ENCODE data around the gene ALKBH2.
"Not testable (repeated sequence)": the region's sequence is repeated elsewhere in the genome, so short reads cannot be mapped to it uniquely, and the experiment has no call there.

The ALKBH2 gene

DNA sequence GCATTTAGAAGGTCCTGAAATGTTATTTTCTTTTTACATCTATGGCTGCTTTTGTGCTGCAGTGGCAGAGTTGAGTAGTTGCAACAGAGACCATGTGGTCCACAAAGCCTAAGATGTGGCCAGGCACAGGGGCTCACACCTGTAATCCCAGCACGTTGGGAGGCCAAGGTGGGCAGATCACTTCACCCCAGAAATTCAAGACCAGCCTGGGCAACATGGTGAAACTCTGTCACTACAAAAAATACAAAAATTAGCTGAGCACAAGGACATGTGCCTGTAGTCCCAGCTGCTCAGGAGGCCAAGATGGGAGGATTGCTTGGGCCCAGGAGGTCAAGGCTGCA lies 27.4 kb downstream of the ALKBH2 start:
- DNase-seq (ENCODE audit: low read depth): no peak

- DNase-seq (ENCODE audit: low read depth): no peak
These were observed 28.0 kb downstream of the ALKBH2 start for GRCh38 chr12:109065154-109065852.

- no peak for DNase-seq (ENCODE audit: low read depth)
These were observed 29.1 kb downstream of the ALKBH2 start for GRCh38 chr12:109064143-109064542.

DNA sequence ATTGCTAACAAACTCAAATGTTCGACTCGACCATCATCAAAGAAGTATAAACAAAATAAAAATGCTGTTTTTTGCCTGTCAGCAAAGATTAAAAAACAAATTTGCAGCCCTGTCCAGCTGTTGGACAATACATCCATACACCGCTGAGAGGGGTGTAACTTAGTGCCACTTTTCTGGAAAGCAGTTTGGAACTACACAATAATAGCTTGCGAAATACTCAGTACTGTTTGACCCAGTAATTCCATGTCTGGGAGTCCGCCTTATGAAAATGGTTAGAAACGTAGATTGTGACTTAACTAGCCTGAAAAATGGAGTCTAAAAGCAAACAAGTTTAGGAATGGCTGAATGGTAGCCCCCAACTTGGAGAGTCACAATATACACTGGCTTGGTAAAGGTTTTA lies 34.5 kb downstream of the ALKBH2 start:
- no peak for DNase-seq (ENCODE audit: low read depth)

- no peak for DNase-seq (ENCODE audit: low read depth)
These were observed 35.9 kb downstream of the ALKBH2 start for GRCh38 chr12:109057376-109057775.

DNA sequence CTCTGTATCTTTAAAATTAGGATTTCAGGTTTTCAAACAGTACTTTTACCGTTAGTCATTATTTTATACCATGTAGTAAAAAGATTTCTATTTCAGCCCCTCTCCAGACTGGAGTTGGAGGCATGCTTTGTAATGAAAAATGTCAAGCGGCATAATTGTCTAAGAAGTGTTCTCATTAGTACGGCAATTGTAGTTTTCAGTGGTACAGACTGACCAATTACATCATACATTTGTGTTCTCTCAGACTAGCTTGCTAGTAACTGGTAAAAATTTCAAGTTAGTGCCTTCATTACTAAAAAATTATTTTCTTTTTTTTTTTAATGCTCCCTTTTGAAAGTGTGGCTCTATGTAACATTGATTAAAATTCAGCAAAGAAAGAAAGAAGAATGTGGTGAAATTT lies 36.4 kb downstream of the ALKBH2 start:
- no peak for DNase-seq (ENCODE audit: low read depth)

DNA sequence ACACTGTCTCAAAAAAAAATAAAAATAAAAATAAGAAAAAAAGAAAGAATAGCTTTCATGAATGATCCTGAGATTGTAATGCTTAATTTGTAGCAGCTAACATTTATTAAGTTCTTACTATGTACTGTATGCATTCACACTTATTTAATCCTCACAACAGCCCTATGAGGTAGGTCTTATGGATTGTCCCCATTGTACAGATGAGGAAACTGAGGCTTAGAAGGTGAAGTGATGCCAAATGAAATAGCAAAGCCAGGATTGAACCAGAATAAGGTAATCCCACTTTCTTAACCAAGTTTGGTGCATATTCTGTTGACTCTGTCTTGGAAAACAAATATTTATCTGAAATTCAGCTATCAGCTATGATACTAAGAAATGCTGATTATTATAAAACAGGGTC lies 38.8 kb downstream of the ALKBH2 start:
- DNase-seq (ENCODE audit: low read depth): no peak

DNA sequence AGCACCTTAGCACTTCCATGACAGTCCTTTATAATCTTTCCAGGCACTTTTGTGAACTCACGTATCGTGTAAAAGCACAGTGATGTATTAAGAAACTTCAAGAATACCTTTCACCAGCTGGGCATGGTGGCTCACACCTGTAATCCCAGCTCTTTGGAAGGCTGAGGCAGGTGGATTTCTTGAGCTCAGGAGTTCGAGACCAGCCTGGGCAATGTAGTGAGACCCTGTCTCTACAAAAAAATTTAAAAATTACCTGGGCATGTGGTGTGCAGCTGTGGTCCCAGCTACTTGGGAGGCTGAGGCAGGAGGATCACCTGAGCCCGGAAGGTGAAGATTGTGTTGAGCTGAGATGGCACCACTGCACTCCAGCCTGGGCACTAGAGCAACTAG lies 39.2 kb downstream of the ALKBH2 start:
- not testable (repeated sequence) for DNase-seq (ENCODE audit: low read depth)

DNA sequence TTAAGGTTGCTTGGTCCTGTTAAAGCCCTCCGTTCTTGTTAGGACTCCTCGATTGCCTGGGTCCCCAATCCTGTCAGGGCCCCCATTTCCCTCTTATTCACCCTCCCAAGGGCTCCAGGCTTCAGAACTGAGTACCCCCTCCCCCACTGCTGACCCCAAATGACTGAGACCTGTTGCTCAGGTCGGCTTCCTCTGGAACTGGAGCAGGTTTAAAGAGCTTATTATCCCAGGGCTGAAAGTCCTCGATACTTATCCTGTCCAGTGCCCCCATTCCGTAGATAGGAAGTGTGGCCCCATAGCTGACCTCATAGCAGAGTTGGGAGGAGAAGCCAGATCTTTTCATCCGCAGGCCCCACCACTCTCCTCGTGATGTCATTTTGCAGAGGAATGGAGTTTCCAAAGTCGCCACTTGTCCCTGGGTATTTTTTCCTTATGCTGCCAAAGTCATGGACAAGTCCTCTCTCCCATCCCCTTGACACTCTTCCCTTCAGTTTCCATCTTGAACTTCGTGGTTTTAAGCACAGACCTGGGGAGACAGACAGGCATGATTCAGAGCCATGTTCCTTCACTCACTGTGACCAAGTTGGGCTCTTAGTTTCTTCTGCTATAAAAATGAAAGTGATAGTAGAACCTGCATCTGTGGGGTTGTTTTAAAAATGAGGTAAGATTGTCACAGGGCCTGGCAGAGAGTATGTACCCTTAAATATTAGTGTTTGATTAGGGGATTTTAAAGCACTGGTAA lies 39.7 kb downstream of the ALKBH2 start:
- DNase-seq (ENCODE audit: low read depth): no peak

- peak; percentile 64 for DNase-seq (ENCODE audit: low read depth)
These were observed 40.6 kb downstream of the ALKBH2 start, which contains the start of gene USP30 for GRCh38 chr12:109052414-109053323. Gene USP30 (plus strand): TSS chr12:109052576. CDS start chr12:109052679, 103 bp downstream.

- DNase-seq (ENCODE audit: low read depth): no peak
These were observed 41.2 kb downstream of the ALKBH2 start for GRCh38 chr12:109052097-109052413.

DNA sequence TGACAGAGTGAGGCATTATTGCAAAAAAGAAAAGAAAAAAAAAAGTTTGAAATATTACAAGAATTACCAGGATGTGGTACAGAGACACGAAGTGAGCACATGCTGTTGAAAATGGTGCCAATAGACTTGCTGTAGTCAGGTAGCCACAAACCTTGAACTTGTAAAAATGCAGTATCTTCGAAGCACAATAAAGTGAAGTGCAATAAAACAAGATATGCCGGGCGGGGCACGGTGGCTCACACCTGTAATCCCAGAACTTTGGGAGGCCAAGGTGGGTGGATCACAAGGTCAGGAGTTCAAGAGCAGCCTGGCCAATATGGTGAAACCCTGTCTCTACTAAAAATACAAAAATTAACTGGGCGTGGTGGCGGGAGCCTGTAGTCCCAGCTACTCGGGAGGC lies 43.5 kb downstream of the ALKBH2 start:
- DNase-seq (ENCODE audit: low read depth): not testable (repeated sequence)

- not testable (repeated sequence) for DNase-seq (ENCODE audit: low read depth)
These were observed 44.6 kb downstream of the ALKBH2 start for GRCh38 chr12:109048706-109049105.

DNA sequence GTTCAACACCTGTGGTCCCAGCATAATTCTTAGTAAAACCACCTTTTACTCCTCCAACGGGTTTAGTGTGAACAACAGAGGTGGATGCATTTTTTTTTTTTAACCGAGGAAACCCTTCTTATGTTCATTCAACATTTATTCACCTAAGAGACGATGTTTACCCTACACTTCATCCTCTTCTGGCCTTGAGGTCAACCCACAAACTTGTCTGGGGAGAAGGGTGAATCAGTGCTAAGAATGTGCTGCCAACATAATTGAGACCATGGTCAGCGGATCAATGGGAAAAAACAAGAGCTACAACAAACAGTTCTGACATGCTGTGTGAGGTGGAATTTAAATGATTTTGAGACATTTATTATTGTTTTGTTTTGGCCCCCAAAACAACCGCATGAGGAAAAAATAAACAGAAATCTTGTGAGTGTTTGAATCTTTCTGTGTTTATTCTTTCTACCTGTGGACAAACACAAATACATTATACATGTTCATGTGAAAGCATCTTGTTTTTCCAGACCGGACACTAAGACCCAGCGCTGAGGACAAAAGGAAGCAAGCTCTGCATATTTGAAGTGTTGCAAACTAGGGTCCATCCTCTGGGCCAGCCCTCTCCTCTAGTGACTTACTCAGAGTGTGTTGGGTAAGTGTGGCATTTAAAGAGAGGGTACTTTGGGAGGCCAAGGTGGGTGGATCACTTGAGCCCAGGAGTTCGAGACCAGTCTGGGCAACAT lies 46.0 kb downstream of the ALKBH2 start:
- DNase-seq (ENCODE audit: low read depth): no peak

GRCh38 chr12:109044241-109044640 lies 49.0 kb downstream of the ALKBH2 start:
- no peak for DNase-seq (ENCODE audit: low read depth)

Measured in stimulated activated CD8-positive, alpha-beta memory T cell treated with anti-CD3 and anti-CD28 coated beads, Interleukin-7, amount 100 ng/mL, for 24 hours (primary cell).